ENCODE measurements around the gene MAP3K4. TPM values are rescaled to one million over a fixed set of nuclear protein-coding genes. Genes with fewer than 3 reads are reported as not detected.

Gene MAP3K4
- total and polyA plus RNA-seq, 2 of the 8 experiments (the other 6 are each of a cell fraction or from before 2014, with no cell fraction given), result 16.6 to 51.6 TPM

DNA sequence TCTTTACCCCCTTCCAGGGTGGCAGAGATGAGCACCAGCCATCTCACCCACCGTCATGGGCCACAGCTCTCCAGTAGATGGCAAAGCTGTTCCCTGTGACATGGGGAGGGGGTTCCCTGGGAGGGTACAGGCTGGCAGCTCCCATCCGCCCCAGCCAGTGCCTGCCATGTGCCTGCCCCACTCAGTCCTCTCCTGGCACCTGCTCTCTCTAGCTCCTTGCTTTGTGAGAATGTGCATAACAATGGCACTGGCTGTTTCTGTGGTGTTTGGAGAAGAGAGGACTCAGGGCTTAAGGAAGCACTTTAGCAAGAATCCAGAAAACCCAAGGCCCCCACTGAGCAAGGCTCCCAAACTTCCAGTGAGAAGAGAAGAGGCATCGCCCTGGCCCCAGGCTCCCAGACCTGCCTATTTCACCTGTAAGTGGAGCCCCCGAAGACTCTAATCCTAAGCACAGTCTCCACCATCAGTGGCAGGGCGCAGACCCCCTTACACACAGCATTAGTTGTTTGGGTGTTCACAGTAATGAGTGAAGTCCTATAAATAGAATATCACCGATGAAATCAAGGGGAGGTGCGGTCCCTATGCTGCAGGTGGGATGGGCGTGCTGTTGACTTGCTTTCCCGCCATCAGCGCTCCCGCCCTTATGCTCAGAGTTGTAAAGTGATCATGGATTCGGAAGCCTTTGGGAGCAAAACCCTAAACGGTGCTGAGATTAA is 172.1 kb downstream of the MAP3K4 start:
- Histone ChIP-seq H3K4ac (replicated peaks; ENCODE audit: insufficient read length, low read depth, low read length) (no peak overlapping the region), H3K9me3 (ENCODE audit: insufficient read depth in 2 of 2, low read depth in 1 of 2, low read length in 1 of 2) (no peaks in the 10 kb centered on the region), H3K4me1 (replicated peaks in 1 of 4; ENCODE audit: control insufficient read depth in 3 of 4, insufficient read depth in 4 of 4, low read length in 3 of 4) (peaks cover 1 to 18% (median 16%) of the 10 kb centered on the region in 4 experiments), H3K4me2 (ENCODE audit: insufficient read depth in 1 of 2, low read depth in 2 of 2, low read length in 2 of 2) (peak overlapping the region in 1 of 2 experiments; percentile 42; a peak in 1 of 4 replicates), H3K27ac (ENCODE audit: low read depth, low read length) (no peak overlapping the region), H2BK5ac (ENCODE audit: low read depth, low read length) (no peak overlapping the region), H3K23me2 (ENCODE audit: low read depth, low read length) (no peaks in the 10 kb centered on the region), H3K4me3 (ENCODE audit: extremely low read depth in 1 of 4, insufficient read depth in 2 of 4, low read depth in 3 of 4, low read length in 4 of 4) (no peak overlapping the region), H3K23ac (ENCODE audit: insufficient read length) (no peak overlapping the region), H3K36me3 (ENCODE audit: control insufficient read depth in 2 of 4, insufficient read depth in 4 of 4, low read length in 3 of 4) (peaks cover 0 to 17% (median 1%) of the 10 kb centered on the region in 4 experiments; a peak in 5 of 8 replicates), H3K9ac (replicated peaks in 1 of 4; ENCODE audit: extremely low read depth in 1 of 4, low read depth in 3 of 4, low read length in 3 of 4) (no peak overlapping the region), H2AFZ (ENCODE audit: low read length) (no peak overlapping the region), H2AK5ac (ENCODE audit: low read depth, low read length) (no peak overlapping the region), H3K14ac (ENCODE audit: insufficient read length) (no peak overlapping the region), H3K56ac (replicated peaks; ENCODE audit: insufficient read length, low read depth, low read length) (no peak overlapping the region), H2BK20ac (ENCODE audit: low read length) (no peak overlapping the region), H3K79me2 (ENCODE audit: control insufficient read depth in 1 of 2, insufficient read depth in 2 of 2, low read length in 2 of 2) (peaks cover 0 to 3% of the 10 kb centered on the region in 2 experiments; a peak in 1 of 4 replicates), H2BK120ac (replicated peaks; ENCODE audit: low read depth, low read length) (no peak overlapping the region), H4K5ac (ENCODE audit: insufficient read length, low read depth, low read length) (no peak overlapping the region), H2BK12ac (ENCODE audit: low read depth, low read length) (no peak overlapping the region), H3K79me1 (ENCODE audit: low read depth, low read length) (peaks cover 7% of the 10 kb centered on the region), H4K20me1 (replicated peaks in 1 of 2; ENCODE audit: control insufficient read depth in 1 of 2, insufficient read depth in 2 of 2, low read length in 2 of 2) (no peaks in the 10 kb centered on the region), H2BK15ac (ENCODE audit: low read length) (no peak overlapping the region), H3K18ac (ENCODE audit: extremely low read depth, low read length) (no peak overlapping the region; the same call in 1 of the 2 replicates), H4K8ac (ENCODE audit: extremely low read depth, insufficient read depth, low read length) (no peak overlapping the region), H3K27me3 (replicated peaks in 1 of 4; ENCODE audit: control insufficient read depth in 3 of 4, extremely low read depth in 1 of 4, insufficient read depth in 3 of 4, low read length in 3 of 4) (no peaks in the 10 kb centered on the region), H4K91ac (replicated peaks; ENCODE audit: insufficient read length, low read length) (no peak overlapping the region)
- FAIRE-seq (no peak), DNase-seq (ENCODE audit: low read depth in 1 of 2, low spot score in 2 of 2) (no peak)
- POLR2A ChIA-PET (ENCODE audit: partially characterized antibody), result no interaction called here
- CTCF ChIA-PET (ENCODE audit: partially characterized antibody), result interaction anchor here (0.6 to 3.2 kb wide), 6 partner anchors 15 to 211 kb away, joined by 3 to 15 read pairs (median 3); no protein-coding TSS in a partner anchor
- 93% methylated on average over 12 of the region's 13 CpGs; no CpG with 5 or more reads in 1 of the 2 experiments for WGBS, 2 experiments (ENCODE audit: extremely low coverage in 1 of 2, insufficient coverage in 1 of 2, insufficient read length in 1 of 2, insufficient replicate concordance in 2 of 2, low coverage in 1 of 2, low lambda C conversion rate in 2 of 2, missing lambda C conversion rate in 1 of 2)
- TF ChIP-seq ASH2L (IDR thresholded peaks at IDR 0.05; ENCODE audit: low read length) (no peak), YY1 (IDR thresholded peaks at IDR 0.05; ENCODE audit: low read depth, low read length) (0 out of 2 replicates have a peak, but pooled peaks have one; percentile 13), RFX5 (IDR thresholded peaks at IDR 0.05; ENCODE audit: borderline replicate concordance, low read depth, low read length) (no peak), SRF (IDR thresholded peaks at IDR 0.05; ENCODE audit: low read depth, low read length) (no peak), RAD21 (IDR thresholded peaks at IDR 0.05 in 1 of 2, conservative IDR thresholded peaks at IDR 0.05 in 1 of 2; ENCODE audit: low read depth in 2 of 2, low read length in 2 of 2) (peak; percentile 1 to 26; a peak in 2 of 4 replicates), HDAC2 (IDR thresholded peaks at IDR 0.05; ENCODE audit: borderline replicate concordance in 1 of 2, low read depth in 2 of 2, low read length in 2 of 2) (no peak), TAF1 (IDR thresholded peaks at IDR 0.05; ENCODE audit: low read depth, low read length) (no peak), SP2 (IDR thresholded peaks at IDR 0.05; ENCODE audit: low read length) (no peak), SIN3A (conservative IDR thresholded peaks at IDR 0.05 in 1 of 2, IDR thresholded peaks at IDR 0.05 in 1 of 2; ENCODE audit: low read depth in 1 of 2, low read length in 2 of 2) (no peak), KDM4A (IDR thresholded peaks at IDR 0.05; ENCODE audit: low read depth, low read length, severe bottlenecking) (no peak), MAFK (IDR thresholded peaks at IDR 0.05; ENCODE audit: low read depth, low read length) (no peak)
- TF ChIP-seq, protein P1, sequence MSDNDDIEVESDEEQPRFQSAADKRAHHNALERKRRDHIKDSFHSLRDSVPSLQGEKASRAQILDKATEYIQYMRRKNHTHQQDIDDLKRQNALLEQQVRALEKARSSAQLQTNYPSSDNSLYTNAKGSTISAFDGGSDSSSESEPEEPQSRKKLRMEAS (IDR thresholded peaks at IDR 0.05), result peak; percentile 87
